ENCODE data around the gene SLCO2B1. TPM values are rescaled to one million over a fixed set of nuclear protein-coding genes. Genes with fewer than 3 reads are reported as not detected.

SLCO2B1 gene
- total and polyA plus RNA-seq, 2 experiments from 2014 or later, result not detected

DNA sequence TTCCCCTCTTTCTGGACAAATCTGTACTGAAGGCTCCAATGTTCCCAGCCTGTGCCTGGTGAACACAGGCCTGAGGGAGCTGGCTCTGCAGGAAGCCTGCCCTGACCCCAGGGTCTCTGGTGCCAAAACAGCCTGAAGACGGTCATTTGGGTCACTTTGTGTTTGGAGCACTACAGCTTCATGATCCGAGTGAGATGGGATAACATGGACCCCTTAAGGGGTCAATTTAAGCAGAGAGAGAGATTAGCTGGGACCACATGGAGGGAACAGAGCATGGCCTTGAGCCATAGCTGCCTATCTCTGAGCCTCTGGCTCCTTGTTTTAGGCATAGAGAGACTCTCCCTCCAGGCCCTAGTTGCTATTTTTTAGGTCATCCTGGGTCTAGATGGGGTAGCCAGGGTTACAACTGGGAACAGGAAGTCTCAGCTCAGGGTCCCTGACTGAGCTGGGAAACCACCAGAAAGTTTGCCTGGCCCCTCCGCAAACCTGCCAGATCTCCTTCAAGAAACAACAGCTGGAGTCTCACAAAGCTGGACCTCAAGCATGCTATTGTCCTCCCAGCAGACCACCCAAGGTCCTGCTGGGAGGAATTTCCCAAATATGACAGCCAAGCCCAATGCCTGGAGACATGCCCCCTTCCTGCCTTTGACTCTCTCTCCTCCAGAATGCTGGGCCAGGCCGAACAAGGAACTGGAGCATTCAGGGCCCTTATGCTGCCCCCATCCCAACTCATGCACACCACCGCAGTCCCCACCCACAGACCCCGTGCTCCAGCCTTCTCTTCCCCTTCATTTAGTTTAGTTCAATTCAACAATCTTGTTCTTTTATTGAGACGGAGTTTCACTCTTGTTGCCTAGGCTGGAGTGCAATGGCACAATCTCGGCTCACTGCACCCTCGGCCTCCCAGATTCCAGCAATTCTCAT is 4.0 kb downstream of the SLCO2B1 start:
- H3K36me3 Mint-ChIP-seq (ENCODE audit: low read depth), result no peaks in the 10 kb centered on the region; the same call in 2 of the 3 replicates

More for the DNA sequence above, 4.0 kb downstream of the SLCO2B1 start:
- DNase-seq (ENCODE audit: low spot score), result no peak
- H3K4me3 ChIP-seq, result no peak overlapping the region
- no peak overlapping the region for H3K4me3 Mint-ChIP-seq
- H3K4me2 ChIP-seq, result no peak overlapping the region
- TF ChIP-seq, protein P1, sequence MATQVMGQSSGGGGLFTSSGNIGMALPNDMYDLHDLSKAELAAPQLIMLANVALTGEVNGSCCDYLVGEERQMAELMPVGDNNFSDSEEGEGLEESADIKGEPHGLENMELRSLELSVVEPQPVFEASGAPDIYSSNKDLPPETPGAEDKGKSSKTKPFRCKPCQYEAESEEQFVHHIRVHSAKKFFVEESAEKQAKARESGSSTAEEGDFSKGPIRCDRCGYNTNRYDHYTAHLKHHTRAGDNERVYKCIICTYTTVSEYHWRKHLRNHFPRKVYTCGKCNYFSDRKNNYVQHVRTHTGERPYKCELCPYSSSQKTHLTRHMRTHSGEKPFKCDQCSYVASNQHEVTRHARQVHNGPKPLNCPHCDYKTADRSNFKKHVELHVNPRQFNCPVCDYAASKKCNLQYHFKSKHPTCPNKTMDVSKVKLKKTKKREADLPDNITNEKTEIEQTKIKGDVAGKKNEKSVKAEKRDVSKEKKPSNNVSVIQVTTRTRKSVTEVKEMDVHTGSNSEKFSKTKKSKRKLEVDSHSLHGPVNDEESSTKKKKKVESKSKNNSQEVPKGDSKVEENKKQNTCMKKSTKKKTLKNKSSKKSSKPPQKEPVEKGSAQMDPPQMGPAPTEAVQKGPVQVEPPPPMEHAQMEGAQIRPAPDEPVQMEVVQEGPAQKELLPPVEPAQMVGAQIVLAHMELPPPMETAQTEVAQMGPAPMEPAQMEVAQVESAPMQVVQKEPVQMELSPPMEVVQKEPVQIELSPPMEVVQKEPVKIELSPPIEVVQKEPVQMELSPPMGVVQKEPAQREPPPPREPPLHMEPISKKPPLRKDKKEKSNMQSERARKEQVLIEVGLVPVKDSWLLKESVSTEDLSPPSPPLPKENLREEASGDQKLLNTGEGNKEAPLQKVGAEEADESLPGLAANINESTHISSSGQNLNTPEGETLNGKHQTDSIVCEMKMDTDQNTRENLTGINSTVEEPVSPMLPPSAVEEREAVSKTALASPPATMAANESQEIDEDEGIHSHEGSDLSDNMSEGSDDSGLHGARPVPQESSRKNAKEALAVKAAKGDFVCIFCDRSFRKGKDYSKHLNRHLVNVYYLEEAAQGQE (IDR thresholded peaks at IDR 0.05; ENCODE audit: unreplicated experiment), result no peak
- TF ChIP-seq CREB1 (CRISPR knock-in tag; IDR thresholded peaks at IDR 0.05; ENCODE audit: low read depth) (no peak), NANOG (IDR thresholded peaks at IDR 0.05; ENCODE audit: borderline replicate concordance) (no peak), EZH2phosphoT487 (IDR thresholded peaks at IDR 0.05; ENCODE audit: unreplicated experiment) (no peak), EZH2 (IDR thresholded peaks at IDR 0.05; ENCODE audit: low read depth, unreplicated experiment) (no peak), ZNF114 (CRISPR knock-in tag; IDR thresholded peaks at IDR 0.05) (no peak), STAT1 (IDR thresholded peaks at IDR 0.05; ENCODE audit: unreplicated experiment) (no peak), ZNF331 (CRISPR knock-in tag; IDR thresholded peaks at IDR 0.05; ENCODE audit: low read depth) (no peak), JUNB (IDR thresholded peaks at IDR 0.05; ENCODE audit: unreplicated experiment) (no peak), POLR2AphosphoS5 (IDR thresholded peaks at IDR 0.05; ENCODE audit: low read depth) (no peak)
- TF ChIP-seq, protein P2, sequence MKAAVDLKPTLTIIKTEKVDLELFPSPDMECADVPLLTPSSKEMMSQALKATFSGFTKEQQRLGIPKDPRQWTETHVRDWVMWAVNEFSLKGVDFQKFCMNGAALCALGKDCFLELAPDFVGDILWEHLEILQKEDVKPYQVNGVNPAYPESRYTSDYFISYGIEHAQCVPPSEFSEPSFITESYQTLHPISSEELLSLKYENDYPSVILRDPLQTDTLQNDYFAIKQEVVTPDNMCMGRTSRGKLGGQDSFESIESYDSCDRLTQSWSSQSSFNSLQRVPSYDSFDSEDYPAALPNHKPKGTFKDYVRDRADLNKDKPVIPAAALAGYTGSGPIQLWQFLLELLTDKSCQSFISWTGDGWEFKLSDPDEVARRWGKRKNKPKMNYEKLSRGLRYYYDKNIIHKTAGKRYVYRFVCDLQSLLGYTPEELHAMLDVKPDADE (IDR thresholded peaks at IDR 0.05), result no peak
- TF ChIP-seq, protein P3, sequence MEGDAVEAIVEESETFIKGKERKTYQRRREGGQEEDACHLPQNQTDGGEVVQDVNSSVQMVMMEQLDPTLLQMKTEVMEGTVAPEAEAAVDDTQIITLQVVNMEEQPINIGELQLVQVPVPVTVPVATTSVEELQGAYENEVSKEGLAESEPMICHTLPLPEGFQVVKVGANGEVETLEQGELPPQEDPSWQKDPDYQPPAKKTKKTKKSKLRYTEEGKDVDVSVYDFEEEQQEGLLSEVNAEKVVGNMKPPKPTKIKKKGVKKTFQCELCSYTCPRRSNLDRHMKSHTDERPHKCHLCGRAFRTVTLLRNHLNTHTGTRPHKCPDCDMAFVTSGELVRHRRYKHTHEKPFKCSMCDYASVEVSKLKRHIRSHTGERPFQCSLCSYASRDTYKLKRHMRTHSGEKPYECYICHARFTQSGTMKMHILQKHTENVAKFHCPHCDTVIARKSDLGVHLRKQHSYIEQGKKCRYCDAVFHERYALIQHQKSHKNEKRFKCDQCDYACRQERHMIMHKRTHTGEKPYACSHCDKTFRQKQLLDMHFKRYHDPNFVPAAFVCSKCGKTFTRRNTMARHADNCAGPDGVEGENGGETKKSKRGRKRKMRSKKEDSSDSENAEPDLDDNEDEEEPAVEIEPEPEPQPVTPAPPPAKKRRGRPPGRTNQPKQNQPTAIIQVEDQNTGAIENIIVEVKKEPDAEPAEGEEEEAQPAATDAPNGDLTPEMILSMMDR (conservative IDR thresholded peaks at IDR 0.05; ENCODE audit: low read depth in 2 of 2), result no peak
- TF ChIP-seq, protein P4, sequence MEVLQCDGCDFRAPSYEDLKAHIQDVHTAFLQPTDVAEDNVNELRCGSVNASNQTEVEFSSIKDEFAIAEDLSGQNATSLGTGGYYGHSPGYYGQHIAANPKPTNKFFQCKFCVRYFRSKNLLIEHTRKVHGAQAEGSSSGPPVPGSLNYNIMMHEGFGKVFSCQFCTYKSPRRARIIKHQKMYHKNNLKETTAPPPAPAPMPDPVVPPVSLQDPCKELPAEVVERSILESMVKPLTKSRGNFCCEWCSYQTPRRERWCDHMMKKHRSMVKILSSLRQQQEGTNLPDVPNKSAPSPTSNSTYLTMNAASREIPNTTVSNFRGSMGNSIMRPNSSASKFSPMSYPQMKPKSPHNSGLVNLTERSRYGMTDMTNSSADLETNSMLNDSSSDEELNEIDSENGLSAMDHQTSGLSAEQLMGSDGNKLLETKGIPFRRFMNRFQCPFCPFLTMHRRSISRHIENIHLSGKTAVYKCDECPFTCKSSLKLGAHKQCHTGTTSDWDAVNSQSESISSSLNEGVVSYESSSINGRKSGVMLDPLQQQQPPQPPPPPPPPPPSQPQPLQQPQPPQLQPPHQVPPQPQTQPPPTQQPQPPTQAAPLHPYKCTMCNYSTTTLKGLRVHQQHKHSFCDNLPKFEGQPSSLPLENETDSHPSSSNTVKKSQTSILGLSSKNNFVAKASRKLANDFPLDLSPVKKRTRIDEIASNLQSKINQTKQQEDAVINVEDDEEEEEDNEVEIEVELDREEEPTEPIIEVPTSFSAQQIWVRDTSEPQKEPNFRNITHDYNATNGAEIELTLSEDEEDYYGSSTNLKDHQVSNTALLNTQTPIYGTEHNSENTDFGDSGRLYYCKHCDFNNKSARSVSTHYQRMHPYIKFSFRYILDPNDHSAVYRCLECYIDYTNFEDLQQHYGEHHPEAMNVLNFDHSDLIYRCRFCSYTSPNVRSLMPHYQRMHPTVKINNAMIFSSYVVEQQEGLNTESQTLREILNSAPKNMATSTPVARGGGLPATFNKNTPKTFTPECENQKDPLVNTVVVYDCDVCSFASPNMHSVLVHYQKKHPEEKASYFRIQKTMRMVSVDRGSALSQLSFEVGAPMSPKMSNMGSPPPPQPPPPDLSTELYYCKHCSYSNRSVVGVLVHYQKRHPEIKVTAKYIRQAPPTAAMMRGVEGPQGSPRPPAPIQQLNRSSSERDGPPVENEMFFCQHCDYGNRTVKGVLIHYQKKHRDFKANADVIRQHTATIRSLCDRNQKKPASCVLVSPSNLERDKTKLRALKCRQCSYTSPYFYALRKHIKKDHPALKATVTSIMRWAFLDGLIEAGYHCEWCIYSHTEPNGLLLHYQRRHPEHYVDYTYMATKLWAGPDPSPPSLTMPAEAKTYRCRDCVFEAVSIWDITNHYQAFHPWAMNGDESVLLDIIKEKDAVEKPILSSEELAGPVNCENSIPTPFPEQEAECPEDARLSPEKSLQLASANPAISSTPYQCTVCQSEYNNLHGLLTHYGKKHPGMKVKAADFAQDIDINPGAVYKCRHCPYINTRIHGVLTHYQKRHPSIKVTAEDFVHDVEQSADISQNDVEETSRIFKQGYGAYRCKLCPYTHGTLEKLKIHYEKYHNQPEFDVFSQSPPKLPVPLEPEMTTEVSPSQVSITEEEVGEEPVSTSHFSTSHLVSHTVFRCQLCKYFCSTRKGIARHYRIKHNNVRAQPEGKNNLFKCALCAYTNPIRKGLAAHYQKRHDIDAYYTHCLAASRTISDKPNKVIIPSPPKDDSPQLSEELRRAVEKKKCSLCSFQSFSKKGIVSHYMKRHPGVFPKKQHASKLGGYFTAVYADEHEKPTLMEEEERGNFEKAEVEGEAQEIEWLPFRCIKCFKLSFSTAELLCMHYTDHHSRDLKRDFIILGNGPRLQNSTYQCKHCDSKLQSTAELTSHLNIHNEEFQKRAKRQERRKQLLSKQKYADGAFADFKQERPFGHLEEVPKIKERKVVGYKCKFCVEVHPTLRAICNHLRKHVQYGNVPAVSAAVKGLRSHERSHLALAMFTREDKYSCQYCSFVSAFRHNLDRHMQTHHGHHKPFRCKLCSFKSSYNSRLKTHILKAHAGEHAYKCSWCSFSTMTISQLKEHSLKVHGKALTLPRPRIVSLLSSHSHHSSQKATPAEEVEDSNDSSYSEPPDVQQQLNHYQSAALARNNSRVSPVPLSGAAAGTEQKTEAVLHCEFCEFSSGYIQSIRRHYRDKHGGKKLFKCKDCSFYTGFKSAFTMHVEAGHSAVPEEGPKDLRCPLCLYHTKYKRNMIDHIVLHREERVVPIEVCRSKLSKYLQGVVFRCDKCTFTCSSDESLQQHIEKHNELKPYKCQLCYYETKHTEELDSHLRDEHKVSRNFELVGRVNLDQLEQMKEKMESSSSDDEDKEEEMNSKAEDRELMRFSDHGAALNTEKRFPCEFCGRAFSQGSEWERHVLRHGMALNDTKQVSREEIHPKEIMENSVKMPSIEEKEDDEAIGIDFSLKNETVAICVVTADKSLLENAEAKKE (CRISPR knock-in tag; IDR thresholded peaks at IDR 0.05), result no peak
- no peaks in the 10 kb centered on the region for H3F3A ChIP-seq (replicated peaks; ENCODE audit: low read depth)
- H3K27ac Mint-ChIP-seq, result no peak overlapping the region
- 0 out of 2 replicates have a peak, but pooled peaks cover 2% of the 10 kb centered on the region for H3K9me2 ChIP-seq (ENCODE audit: insufficient read depth)
- no peaks in the 10 kb centered on the region for H3K36me3 ChIP-seq (ENCODE audit: insufficient read depth)
- no peak overlapping the region for H3K27ac ChIP-seq (ENCODE audit: low read depth)
- H2AFZ ChIP-seq, result no peak overlapping the region
- H3K9me3 Mint-ChIP-seq, result no peaks in the 10 kb centered on the region
- no peaks in the 10 kb centered on the region for H3K79me2 ChIP-seq (replicated peaks; ENCODE audit: insufficient read depth)
- H3K4me1 Mint-ChIP-seq, result no peaks in the 10 kb centered on the region; the same call in 2 of the 3 replicates
- no peak for ATAC-seq
- H3K27me3 ChIP-seq (ENCODE audit: insufficient read depth), result no peaks in the 10 kb centered on the region
- peaks cover 12% of the 10 kb centered on the region for H3K27me3 Mint-ChIP-seq (ENCODE audit: insufficient read depth, low read depth, poor library complexity)
- no peaks in the 10 kb centered on the region for H3K4me1 ChIP-seq (ENCODE audit: insufficient read depth)
- no peaks in the 10 kb centered on the region for H4K20me1 ChIP-seq (replicated peaks; ENCODE audit: insufficient read depth)
